ENCODE data around the gene ERCC6L.

ERCC6L gene

DNA sequence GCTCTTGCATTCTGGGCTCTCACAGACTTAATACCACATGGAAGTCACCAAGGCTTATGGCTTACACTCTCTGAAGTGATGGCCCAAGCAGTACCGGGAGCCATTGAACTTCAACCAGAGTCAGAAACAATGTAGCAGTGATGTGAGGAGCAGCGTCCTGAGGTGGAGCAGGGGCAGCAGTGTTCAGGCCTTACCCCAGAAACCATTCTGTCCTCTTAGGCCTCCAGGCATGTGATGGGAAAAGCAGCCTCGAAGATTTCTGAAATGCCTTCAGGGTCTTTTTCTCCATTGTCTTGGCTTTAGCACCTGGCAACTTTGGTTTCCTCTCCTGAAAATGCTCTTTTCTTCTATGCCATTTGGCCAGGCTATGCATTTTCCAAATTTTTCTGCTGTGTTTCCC, 80.1 kb downstream of the ERCC6L start:
- DNase-seq, result no peak

Measured in NCI-H2029 treated with DMSO at 0.1 percent for 48 hours (cell line).